ENCODE results near the gene CAMSAP3.

The CAMSAP3 gene

GRCh38 chr19:7603919-7604318, 8.3 kb downstream of the CAMSAP3 start:
- no peak overlapping the region for H2AFZ ChIP-seq (ENCODE audit: low read length)
- no peak for TF ChIP-seq EZH2 (IDR thresholded peaks at IDR 0.05; ENCODE audit: borderline replicate concordance, low read length)
- TF ChIP-seq, protein P1, sequence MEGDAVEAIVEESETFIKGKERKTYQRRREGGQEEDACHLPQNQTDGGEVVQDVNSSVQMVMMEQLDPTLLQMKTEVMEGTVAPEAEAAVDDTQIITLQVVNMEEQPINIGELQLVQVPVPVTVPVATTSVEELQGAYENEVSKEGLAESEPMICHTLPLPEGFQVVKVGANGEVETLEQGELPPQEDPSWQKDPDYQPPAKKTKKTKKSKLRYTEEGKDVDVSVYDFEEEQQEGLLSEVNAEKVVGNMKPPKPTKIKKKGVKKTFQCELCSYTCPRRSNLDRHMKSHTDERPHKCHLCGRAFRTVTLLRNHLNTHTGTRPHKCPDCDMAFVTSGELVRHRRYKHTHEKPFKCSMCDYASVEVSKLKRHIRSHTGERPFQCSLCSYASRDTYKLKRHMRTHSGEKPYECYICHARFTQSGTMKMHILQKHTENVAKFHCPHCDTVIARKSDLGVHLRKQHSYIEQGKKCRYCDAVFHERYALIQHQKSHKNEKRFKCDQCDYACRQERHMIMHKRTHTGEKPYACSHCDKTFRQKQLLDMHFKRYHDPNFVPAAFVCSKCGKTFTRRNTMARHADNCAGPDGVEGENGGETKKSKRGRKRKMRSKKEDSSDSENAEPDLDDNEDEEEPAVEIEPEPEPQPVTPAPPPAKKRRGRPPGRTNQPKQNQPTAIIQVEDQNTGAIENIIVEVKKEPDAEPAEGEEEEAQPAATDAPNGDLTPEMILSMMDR (IDR thresholded peaks at IDR 0.05; ENCODE audit: low read length) = no peak
- H3K9ac ChIP-seq (ENCODE audit: low read length) = no peak overlapping the region
- no peaks in the 10 kb centered on the region for H3K36me3 ChIP-seq (ENCODE audit: insufficient read depth, low read length)
- H3K4me1 ChIP-seq (ENCODE audit: insufficient read depth, low read length, severe bottlenecking) = no peaks in the 10 kb centered on the region
- no peak overlapping the region for H3K27ac ChIP-seq (ENCODE audit: low read depth, low read length, poor library complexity, severe bottlenecking)
- H3F3A ChIP-seq (ENCODE audit: insufficient read depth, low read length) = no peaks in the 10 kb centered on the region
- H3K4me3 ChIP-seq (ENCODE audit: low read depth, low read length, poor library complexity, severe bottlenecking) = no peak overlapping the region
- no peaks in the 10 kb centered on the region for H3K9me2 ChIP-seq (ENCODE audit: low read depth, low read length)
- no peaks in the 10 kb centered on the region for H4K20me1 ChIP-seq (ENCODE audit: insufficient read depth, low read length)
- no peaks in the 10 kb centered on the region for H3K79me2 ChIP-seq (ENCODE audit: insufficient read depth, low read length)
- no peaks in the 10 kb centered on the region for H3K9me3 ChIP-seq (ENCODE audit: low read length)
- H3K4me2 ChIP-seq (ENCODE audit: low read length) = no peak overlapping the region
- no peaks in the 10 kb centered on the region for H3K27me3 ChIP-seq (ENCODE audit: insufficient read depth, low read length)

- H3K4me3 ChIP-seq (ENCODE audit: low read depth, low read length, poor library complexity, severe bottlenecking) = no peak overlapping the region
- H2AFZ ChIP-seq (ENCODE audit: low read length) = no peak overlapping the region
- no peak overlapping the region for H3K9ac ChIP-seq (ENCODE audit: low read length)
- no peaks in the 10 kb centered on the region for H3K9me3 ChIP-seq (ENCODE audit: low read length)
- no peaks in the 10 kb centered on the region for H3K27me3 ChIP-seq (ENCODE audit: insufficient read depth, low read length)
- TF ChIP-seq, protein P1 (IDR thresholded peaks at IDR 0.05; ENCODE audit: low read length) = no peak
- no peak for TF ChIP-seq EZH2 (IDR thresholded peaks at IDR 0.05; ENCODE audit: borderline replicate concordance, low read length)
- no peaks in the 10 kb centered on the region for H3F3A ChIP-seq (ENCODE audit: insufficient read depth, low read length)
- no peak overlapping the region for H3K4me2 ChIP-seq (ENCODE audit: low read length)
- no peaks in the 10 kb centered on the region for H4K20me1 ChIP-seq (ENCODE audit: insufficient read depth, low read length)
- H3K4me1 ChIP-seq (ENCODE audit: insufficient read depth, low read length, severe bottlenecking) = no peaks in the 10 kb centered on the region
- H3K27ac ChIP-seq (ENCODE audit: low read depth, low read length, poor library complexity, severe bottlenecking) = no peak overlapping the region
- H3K36me3 ChIP-seq (ENCODE audit: insufficient read depth, low read length) = no peaks in the 10 kb centered on the region
- H3K9me2 ChIP-seq (ENCODE audit: low read depth, low read length) = no peaks in the 10 kb centered on the region
- no peaks in the 10 kb centered on the region for H3K79me2 ChIP-seq (ENCODE audit: insufficient read depth, low read length)
Observed at GRCh38 chr19:7605490-7606222, 10.0 kb downstream of the CAMSAP3 start.

DNA sequence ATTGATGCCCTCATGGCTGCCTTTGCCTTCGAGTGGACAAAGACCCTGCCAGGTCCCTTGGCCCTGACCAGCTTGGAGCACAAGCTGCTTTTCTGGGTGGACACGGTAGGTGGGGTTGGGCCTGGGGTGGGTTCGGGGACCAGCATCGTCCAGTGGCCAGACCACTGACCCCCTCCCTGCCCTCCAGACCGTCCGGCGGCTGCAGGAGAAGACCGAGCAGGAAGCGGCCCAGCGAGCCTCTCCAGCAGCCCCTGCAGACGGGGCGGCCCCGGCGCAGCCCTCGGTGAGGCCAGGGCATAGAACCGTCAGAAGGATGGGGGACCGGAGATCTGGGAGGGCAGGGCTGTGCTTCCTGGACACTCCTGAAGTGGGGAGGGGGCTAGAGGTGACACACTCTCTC, 10.6 kb downstream of the CAMSAP3 start:
- Histone ChIP-seq H3K79me2 (ENCODE audit: insufficient read depth, low read length) (no peaks in the 10 kb centered on the region), H3K27me3 (ENCODE audit: insufficient read depth, low read length) (no peaks in the 10 kb centered on the region), H3K27ac (ENCODE audit: low read depth, low read length, poor library complexity, severe bottlenecking) (no peak overlapping the region), H3F3A (ENCODE audit: insufficient read depth, low read length) (no peaks in the 10 kb centered on the region), H3K9ac (ENCODE audit: low read length) (no peak overlapping the region), H2AFZ (ENCODE audit: low read length) (no peak overlapping the region), H4K20me1 (ENCODE audit: insufficient read depth, low read length) (no peaks in the 10 kb centered on the region), H3K4me2 (ENCODE audit: low read length) (no peak overlapping the region), H3K4me1 (ENCODE audit: insufficient read depth, low read length, severe bottlenecking) (no peaks in the 10 kb centered on the region), H3K4me3 (ENCODE audit: low read depth, low read length, poor library complexity, severe bottlenecking) (no peak overlapping the region), H3K9me2 (ENCODE audit: low read depth, low read length) (no peaks in the 10 kb centered on the region), H3K36me3 (ENCODE audit: insufficient read depth, low read length) (no peaks in the 10 kb centered on the region), H3K9me3 (ENCODE audit: low read length) (no peaks in the 10 kb centered on the region)
- TF ChIP-seq, protein P1 (IDR thresholded peaks at IDR 0.05; ENCODE audit: low read length) = no peak
- TF ChIP-seq EZH2 (IDR thresholded peaks at IDR 0.05; ENCODE audit: borderline replicate concordance, low read length) = no peak
